MCF 10A (cell line): ENCODE results near the gene FCMR. TPM values are rescaled to one million over a fixed set of nuclear protein-coding genes. Genes with fewer than 3 reads are reported as not detected.
A peak's percentile ranks its signal among the peaks of the same experiment; 100 is the strongest.

Experiments used
- BruUV-seq: library from RNA; stranded (reverse); fragments of 400-500 nt; replicated peaks from 2 replicates; lab custom pipeline; 2021; lab: Mats Ljungman, UMichigan
- CTCF ChIA-PET: fragments of 300-600 bp; sonication (Branson Sonifier 250); formaldehyde crosslinking; extraction: SDS; loops from one replicate; lab custom pipeline; 2021; ENCODE audit warnings: antibody characterized with exemption, inconsistent platforms; lab: Yijun Ruan, JAX
- POLR2A ChIA-PET: fragments of 300-600, 350-650 bp; sonication (Branson Sonifier 250); formaldehyde crosslinking; extraction: SDS; loops from one replicate; lab custom pipeline; 2020; ENCODE audit warnings: antibody characterized with exemption, inconsistent platforms; lab: Yijun Ruan, JAX
- DNase-seq: peaks from one replicate; pipeline ENCODE4 v3.0.0-alpha.2; 2018; ENCODE audit not compliant: unreplicated experiment
- H3K27ac Mint-ChIP-seq: one replicate; pipeline ENCODE4 v1.8.0; 2022; ENCODE audit warnings: mild to moderate bottlenecking, low read depth, mixed read lengths; ENCODE audit not compliant: unreplicated experiment
- H3K27me3 Mint-ChIP-seq: one replicate; pipeline ENCODE4 v1.8.0; 2022; ENCODE audit warnings: mixed read lengths; ENCODE audit not compliant: insufficient read depth, unreplicated experiment
- H3K36me3 Mint-ChIP-seq: one replicate; pipeline ENCODE4 v1.8.0; 2022; ENCODE audit warnings: mild to moderate bottlenecking, moderate library complexity, mixed read lengths; ENCODE audit not compliant: insufficient read depth, unreplicated experiment
- H3K4me1 Mint-ChIP-seq: one replicate; pipeline ENCODE4 v1.8.0; 2022; ENCODE audit warnings: mixed read lengths; ENCODE audit not compliant: insufficient read depth, unreplicated experiment
- H3K4me3 Mint-ChIP-seq: one replicate; pipeline ENCODE4 v1.8.0; 2022; ENCODE audit warnings: mild to moderate bottlenecking, moderate library complexity, mixed read lengths; ENCODE audit not compliant: unreplicated experiment
- H3K9me3 Mint-ChIP-seq: one replicate; pipeline ENCODE4 v1.8.0; 2022; ENCODE audit warnings: mixed read lengths; ENCODE audit not compliant: unreplicated experiment
- intact Hi-C: fragments of 100-400 bp; cut with micrococcal nuclease; formaldehyde crosslinking; loops from 2 replicates; pipeline ENCODE4 v1.14.1; 2022
- total RNA-seq: library from RNA; stranded (reverse); gene quantifications from 2 replicates; pipeline ENCODE4 v1.2.3, GENCODE V29; 2022
- TF ChIP-seq, protein P1 (sequence below): fragments of 200-600 bp; IDR thresholded peaks from one replicate; pipeline ENCODE4 v1.8.0; 2022; ENCODE audit warnings: antibody characterized with exemption, mild to moderate bottlenecking; ENCODE audit not compliant: unreplicated experiment

Gene FCMR
- total RNA-seq, 1 experiment from 2014 or later: 10.1 TPM

DNA sequence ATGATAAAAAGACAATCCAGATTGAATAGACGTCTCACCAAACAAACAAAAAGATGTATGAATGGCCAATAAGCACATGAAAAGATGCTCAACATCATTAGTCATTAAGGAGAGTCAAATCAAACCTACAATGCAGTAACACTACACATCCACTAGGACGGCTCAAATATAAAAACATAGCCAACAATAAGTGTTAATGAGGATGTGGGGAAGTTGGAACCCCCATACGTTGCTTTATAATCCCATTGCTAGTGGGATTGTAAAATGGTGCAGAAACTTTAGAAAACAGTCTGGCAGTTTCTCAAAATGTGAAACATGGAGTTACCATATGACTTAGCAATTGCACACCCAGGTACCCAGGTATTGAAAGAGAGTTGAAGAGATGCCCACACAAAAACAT lies 39.2 kb downstream of the FCMR start:
- peaks cover 18% of the 10 kb centered on the region for H3K9me3 Mint-ChIP-seq
- no peaks in the 10 kb centered on the region for H3K27me3 Mint-ChIP-seq
- DNase-seq: no peak
- TF ChIP-seq, protein P1, sequence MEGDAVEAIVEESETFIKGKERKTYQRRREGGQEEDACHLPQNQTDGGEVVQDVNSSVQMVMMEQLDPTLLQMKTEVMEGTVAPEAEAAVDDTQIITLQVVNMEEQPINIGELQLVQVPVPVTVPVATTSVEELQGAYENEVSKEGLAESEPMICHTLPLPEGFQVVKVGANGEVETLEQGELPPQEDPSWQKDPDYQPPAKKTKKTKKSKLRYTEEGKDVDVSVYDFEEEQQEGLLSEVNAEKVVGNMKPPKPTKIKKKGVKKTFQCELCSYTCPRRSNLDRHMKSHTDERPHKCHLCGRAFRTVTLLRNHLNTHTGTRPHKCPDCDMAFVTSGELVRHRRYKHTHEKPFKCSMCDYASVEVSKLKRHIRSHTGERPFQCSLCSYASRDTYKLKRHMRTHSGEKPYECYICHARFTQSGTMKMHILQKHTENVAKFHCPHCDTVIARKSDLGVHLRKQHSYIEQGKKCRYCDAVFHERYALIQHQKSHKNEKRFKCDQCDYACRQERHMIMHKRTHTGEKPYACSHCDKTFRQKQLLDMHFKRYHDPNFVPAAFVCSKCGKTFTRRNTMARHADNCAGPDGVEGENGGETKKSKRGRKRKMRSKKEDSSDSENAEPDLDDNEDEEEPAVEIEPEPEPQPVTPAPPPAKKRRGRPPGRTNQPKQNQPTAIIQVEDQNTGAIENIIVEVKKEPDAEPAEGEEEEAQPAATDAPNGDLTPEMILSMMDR: peak; percentile 40
- no peaks in the 10 kb centered on the region for H3K36me3 Mint-ChIP-seq
- BruUV-seq: no TSS peak
- intact Hi-C loops: no loop called here
- CTCF ChIA-PET: interaction anchor here (0.9 to 3.2 kb wide), 7 partner anchors 10 to 156 kb away, joined by 3 to 30 read pairs (median 7); partner anchors contain the start of gene IL20
- H3K4me1 Mint-ChIP-seq: peaks cover 40% of the 10 kb centered on the region
- peak overlapping the region; percentile 6 for H3K27ac Mint-ChIP-seq
- H3K4me3 Mint-ChIP-seq: no peak overlapping the region
- POLR2A ChIA-PET: interaction anchor here (0.9 to 6.2 kb wide), 4 partner anchors 13 to 247 kb away, joined by 3 to 86 read pairs (median 40); partner anchors contain the start of genes DYRK3 and IL24

GRCh38 chr1:206880314-206880713 lies 41.4 kb downstream of the FCMR start:
- H3K9me3 Mint-ChIP-seq: peaks cover 18% of the 10 kb centered on the region
- no peak overlapping the region for H3K4me3 Mint-ChIP-seq
- peaks cover 20% of the 10 kb centered on the region for H3K4me1 Mint-ChIP-seq
- no peaks in the 10 kb centered on the region for H3K27me3 Mint-ChIP-seq
- intact Hi-C loops: no loop called here
- ChIA-PET POLR2A (interaction anchor here (1.3 to 1.8 kb wide), 2 partner anchors 10 to 15 kb away, joined by 3 to 4 read pairs; partner anchors contain the start of gene IL20), CTCF (interaction anchor here (0.6 to 2.2 kb wide), 6 partner anchors 16 to 155 kb away, joined by 3 to 10 read pairs (median 4); partner anchors contain the start of gene IL20)
- H3K36me3 Mint-ChIP-seq: no peaks in the 10 kb centered on the region
- no peak for DNase-seq
- BruUV-seq: no TSS peak
- no peak overlapping the region for H3K27ac Mint-ChIP-seq
- TF ChIP-seq, protein P1: no peak

GRCh38 chr1:206878456-206878855 lies 43.3 kb downstream of the FCMR start:
- H3K27me3 Mint-ChIP-seq: no peaks in the 10 kb centered on the region
- CTCF ChIA-PET: interaction anchor here (0.5 to 4.0 kb wide), 13 partner anchors 11 to 287 kb away, joined by 3 to 17 read pairs (median 4); partner anchors contain the start of gene IL20
- intact Hi-C loops: no loop called here
- POLR2A ChIA-PET: interaction anchor here (0.6 to 1.3 kb wide), 7 partner anchors 9 to 377 kb away, joined by 3 to 5 read pairs (median 3); no protein-coding TSS in a partner anchor
- H3K27ac Mint-ChIP-seq: no peak overlapping the region
- no TSS peak for BruUV-seq
- H3K36me3 Mint-ChIP-seq: peaks cover 5% of the 10 kb centered on the region
- TF ChIP-seq, protein P1: no peak
- peaks cover 19% of the 10 kb centered on the region for H3K4me1 Mint-ChIP-seq
- H3K9me3 Mint-ChIP-seq: peaks cover 18% of the 10 kb centered on the region
- DNase-seq: no peak
- H3K4me3 Mint-ChIP-seq: no peak overlapping the region

DNA sequence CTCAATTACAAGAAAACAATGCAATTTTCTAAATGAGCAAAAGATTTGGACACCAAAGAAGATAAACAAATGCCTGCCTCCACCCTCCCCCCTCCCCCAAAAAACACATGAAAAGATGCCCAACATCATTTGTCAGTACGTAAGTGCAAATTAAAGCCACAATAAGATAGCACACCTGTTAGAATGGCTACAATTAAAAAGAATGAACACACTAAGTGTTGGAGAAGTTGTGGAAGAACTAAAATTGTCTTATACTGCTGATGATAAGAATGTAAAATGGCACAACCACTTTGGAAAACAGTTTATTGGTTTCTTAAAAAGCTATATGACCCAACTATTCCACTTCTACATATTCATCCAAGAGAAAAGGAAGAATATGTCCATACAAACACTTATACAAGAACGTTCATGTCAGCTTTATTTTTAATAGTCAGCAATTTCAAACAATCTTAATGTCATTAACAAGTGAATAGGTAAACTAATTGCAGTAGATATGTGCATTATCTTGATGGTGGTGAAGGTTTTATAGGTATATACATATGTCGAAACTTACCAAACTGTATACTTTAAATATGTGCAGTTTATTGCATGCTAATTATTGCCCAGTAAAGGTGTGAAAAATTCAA lies 45.9 kb downstream of the FCMR start:
- TF ChIP-seq, protein P1: no peak
- intact Hi-C loops: no loop called here
- no peaks in the 10 kb centered on the region for H3K27me3 Mint-ChIP-seq
- H3K4me3 Mint-ChIP-seq: no peak overlapping the region
- CTCF ChIA-PET: interaction anchor here (1.0 to 4.0 kb wide), 2 partner anchors 10 to 149 kb away, joined by 4 to 17 read pairs; partner anchors contain the start of gene IL20
- no TSS peak for BruUV-seq
- no peak overlapping the region for H3K27ac Mint-ChIP-seq
- POLR2A ChIA-PET: interaction anchor here (0.6 to 6.1 kb wide), 2 partner anchors 10 to 137 kb away, joined by 3 to 69 read pairs; no protein-coding TSS in a partner anchor
- H3K9me3 Mint-ChIP-seq: peaks cover 12% of the 10 kb centered on the region
- H3K36me3 Mint-ChIP-seq: peaks cover 6% of the 10 kb centered on the region
- peaks cover 15% of the 10 kb centered on the region for H3K4me1 Mint-ChIP-seq
- no peak for DNase-seq
